ENCODE measurements around the gene SERPINA1.

Gene SERPINA1

GRCh38 chr14:94378527-94379290 is 9.7 kb downstream of the SERPINA1 start:
- no peak overlapping the region for H3K4me2 ChIP-seq (ENCODE audit: insufficient read depth, low read length)
- TF ChIP-seq EZH2 (IDR thresholded peaks at IDR 0.05; ENCODE audit: borderline replicate concordance, low read depth, low read length, severe bottlenecking) = no peak
- no peak for TF ChIP-seq CTCF (IDR thresholded peaks at IDR 0.05; ENCODE audit: borderline replicate concordance, extremely low read depth, low read length, poor library complexity, severe bottlenecking)

GRCh38 chr14:94377866-94378470 is 10.4 kb downstream of the SERPINA1 start:
- H3K9me3 ChIP-seq (ENCODE audit: insufficient read depth, low read length, severe bottlenecking) = no peaks in the 10 kb centered on the region
- TF ChIP-seq CTCF (IDR thresholded peaks at IDR 0.05; ENCODE audit: borderline replicate concordance, extremely low read depth, low read length, poor library complexity, severe bottlenecking) (no peak), EZH2 (IDR thresholded peaks at IDR 0.05; ENCODE audit: borderline replicate concordance, low read depth, low read length, severe bottlenecking) (no peak)
- H3K27me3 ChIP-seq (ENCODE audit: insufficient read depth, low read length, poor library complexity) = peaks cover 8% of the 10 kb centered on the region
- no peaks in the 10 kb centered on the region for H3K79me2 ChIP-seq (ENCODE audit: insufficient read depth, low read length)
- ATAC-seq (ENCODE audit: insufficient read depth, low read depth) = no peak
- no peak overlapping the region for H3K4me2 ChIP-seq (ENCODE audit: insufficient read depth, low read length)
- H3K4me1 ChIP-seq (ENCODE audit: insufficient read depth, low read length) = no peaks in the 10 kb centered on the region
- no peak overlapping the region for H2AFZ ChIP-seq (ENCODE audit: low read depth, low read length)
- no peak overlapping the region for H3K9ac ChIP-seq (ENCODE audit: low read depth, low read length)
- no peak overlapping the region for H3K27ac ChIP-seq (ENCODE audit: low read length)
- no peak overlapping the region for H3K4me3 ChIP-seq (ENCODE audit: low read depth in 1 of 2, low read length in 2 of 2)
- no peak for DNase-seq
- no peaks in the 10 kb centered on the region for H4K20me1 ChIP-seq (ENCODE audit: insufficient read depth, low read length)
- no peaks in the 10 kb centered on the region for H3K36me3 ChIP-seq (ENCODE audit: insufficient read depth, low read length)

More at GRCh38 chr14:94378527-94379290, 9.7 kb downstream of the SERPINA1 start:
- no peak overlapping the region for H3K4me3 ChIP-seq (ENCODE audit: low read depth in 1 of 2, low read length in 2 of 2)
- H4K20me1 ChIP-seq (ENCODE audit: insufficient read depth, low read length) = no peaks in the 10 kb centered on the region
- no peaks in the 10 kb centered on the region for H3K79me2 ChIP-seq (ENCODE audit: insufficient read depth, low read length)
- no peak overlapping the region for H3K9ac ChIP-seq (ENCODE audit: low read depth, low read length)
- H2AFZ ChIP-seq (ENCODE audit: low read depth, low read length) = no peak overlapping the region
- ATAC-seq (ENCODE audit: insufficient read depth, low read depth) (no peak), DNase-seq (no peak)
- H3K4me1 ChIP-seq (ENCODE audit: insufficient read depth, low read length) = no peaks in the 10 kb centered on the region
- no peaks in the 10 kb centered on the region for H3K36me3 ChIP-seq (ENCODE audit: insufficient read depth, low read length)
- H3K9me3 ChIP-seq (ENCODE audit: insufficient read depth, low read length, severe bottlenecking) = no peaks in the 10 kb centered on the region
- H3K27me3 ChIP-seq (ENCODE audit: insufficient read depth, low read length, poor library complexity) = peaks cover 8% of the 10 kb centered on the region
- H3K27ac ChIP-seq (ENCODE audit: low read length) = no peak overlapping the region

GRCh38 chr14:94376976-94377865 is 11.2 kb downstream of the SERPINA1 start:
- no peaks in the 10 kb centered on the region for H3K9me3 ChIP-seq (ENCODE audit: insufficient read depth, low read length, severe bottlenecking)
- no peak for TF ChIP-seq CTCF (IDR thresholded peaks at IDR 0.05; ENCODE audit: borderline replicate concordance, extremely low read depth, low read length, poor library complexity, severe bottlenecking)
- TF ChIP-seq EZH2 (IDR thresholded peaks at IDR 0.05; ENCODE audit: borderline replicate concordance, low read depth, low read length, severe bottlenecking) = no peak
- no peaks in the 10 kb centered on the region for H3K79me2 ChIP-seq (ENCODE audit: insufficient read depth, low read length)
- H3K4me2 ChIP-seq (ENCODE audit: insufficient read depth, low read length) = no peak overlapping the region
- H4K20me1 ChIP-seq (ENCODE audit: insufficient read depth, low read length) = no peaks in the 10 kb centered on the region
- no peak overlapping the region for H3K9ac ChIP-seq (ENCODE audit: low read depth, low read length)
- peaks cover 8% of the 10 kb centered on the region for H3K27me3 ChIP-seq (ENCODE audit: insufficient read depth, low read length, poor library complexity)
- no peak overlapping the region for H2AFZ ChIP-seq (ENCODE audit: low read depth, low read length)
- DNase-seq (no peak), ATAC-seq (ENCODE audit: insufficient read depth, low read depth) (no peak)
- no peaks in the 10 kb centered on the region for H3K4me1 ChIP-seq (ENCODE audit: insufficient read depth, low read length)
- H3K36me3 ChIP-seq (ENCODE audit: insufficient read depth, low read length) = no peaks in the 10 kb centered on the region
- no peak overlapping the region for H3K27ac ChIP-seq (ENCODE audit: low read length)
- no peak overlapping the region for H3K4me3 ChIP-seq (ENCODE audit: low read depth in 1 of 2, low read length in 2 of 2)

All from DND-41 (cell line).